ENCODE data around the gene GOLPH3.
A peak's percentile ranks its signal among the peaks of the same experiment; 100 is the strongest.
"Not testable (repeated sequence)": the region's sequence is repeated elsewhere in the genome, so short reads cannot be mapped to it uniquely, and the experiment has no call there.

The GOLPH3 gene

DNA sequence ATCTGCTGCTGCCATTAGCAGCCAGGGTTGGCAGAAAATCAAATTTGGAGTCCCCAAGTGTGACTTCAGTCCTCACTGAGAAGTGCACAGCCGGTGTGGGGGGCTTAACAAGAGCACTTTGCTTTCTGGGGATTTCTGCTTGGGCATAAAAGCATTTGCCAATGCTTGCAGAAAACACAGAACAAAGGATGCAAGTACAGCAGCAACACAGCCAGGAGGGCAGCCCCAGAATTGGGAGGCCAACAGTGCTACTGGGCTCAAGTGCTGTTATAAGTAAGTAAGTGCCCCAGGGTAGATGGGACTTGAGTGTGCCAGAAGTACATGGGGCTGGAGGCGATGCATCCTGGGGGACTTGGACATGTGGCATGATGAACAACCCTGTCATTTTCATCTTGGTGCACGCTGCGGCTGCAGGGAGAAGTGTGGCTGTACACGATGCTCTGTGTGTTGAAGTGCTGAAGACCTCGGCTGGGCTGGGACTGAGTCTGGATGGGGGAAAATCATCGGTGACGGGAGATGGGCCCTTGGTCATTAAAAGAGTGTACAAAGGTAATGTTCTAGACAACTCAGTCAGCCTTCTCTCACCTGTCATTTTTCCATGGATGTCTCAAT lies 73.3 kb downstream of the GOLPH3 start:
- FAIRE-seq (peak; percentile 13), DNase-seq (ENCODE audit: insufficient read length, low spot score) (no peak)

DNA sequence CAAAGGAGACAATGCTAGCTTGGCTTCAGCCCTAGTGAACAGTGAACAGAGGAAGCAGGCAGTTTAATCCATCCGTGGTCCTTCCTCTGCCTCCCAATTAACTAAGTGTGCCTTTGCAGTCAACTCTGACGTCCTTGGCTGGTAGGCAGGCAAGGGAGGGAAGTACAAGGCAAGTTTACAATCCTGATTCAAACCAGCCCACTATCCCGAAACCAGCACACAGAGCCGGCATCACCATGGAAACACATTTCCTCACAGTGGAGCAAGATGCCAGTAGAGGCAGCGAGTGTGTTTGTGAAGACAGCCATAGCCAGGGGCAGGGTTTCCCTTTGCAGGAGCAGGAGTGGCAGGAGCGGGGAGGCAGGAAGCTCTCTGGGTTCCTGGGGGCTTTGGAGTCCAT lies 73.9 kb downstream of the GOLPH3 start:
- FAIRE-seq (no peak), DNase-seq (ENCODE audit: insufficient read length, low spot score) (no peak)

DNA sequence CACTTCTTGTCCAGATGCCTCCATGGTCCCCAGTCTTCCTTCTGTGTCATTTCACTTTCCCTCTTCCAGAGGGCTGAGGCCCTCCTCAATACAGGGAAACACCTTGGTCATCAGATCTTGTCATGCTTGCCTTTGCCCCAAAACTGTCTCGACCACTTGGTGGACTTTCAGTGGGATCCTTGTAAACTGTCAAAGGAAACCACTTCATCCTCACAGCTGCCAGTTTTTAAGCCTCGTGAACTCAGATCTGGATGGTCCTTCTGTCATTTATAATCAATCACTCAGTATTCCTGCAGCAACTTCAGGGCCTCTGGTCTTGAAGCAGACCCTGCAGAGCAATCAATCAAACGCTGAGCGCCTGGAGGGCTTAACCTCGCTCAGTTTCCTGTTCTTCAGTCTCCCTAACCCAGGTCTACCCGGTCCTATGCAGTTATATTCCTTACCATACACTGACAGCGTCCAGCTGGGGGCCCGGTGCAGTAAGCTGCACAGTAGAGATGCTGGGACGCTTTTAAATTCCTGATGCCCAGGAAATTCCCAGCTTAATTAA lies 74.6 kb downstream of the GOLPH3 start:
- FAIRE-seq, result no peak
- DNase-seq (ENCODE audit: insufficient read length, low spot score), result no peak

DNA sequence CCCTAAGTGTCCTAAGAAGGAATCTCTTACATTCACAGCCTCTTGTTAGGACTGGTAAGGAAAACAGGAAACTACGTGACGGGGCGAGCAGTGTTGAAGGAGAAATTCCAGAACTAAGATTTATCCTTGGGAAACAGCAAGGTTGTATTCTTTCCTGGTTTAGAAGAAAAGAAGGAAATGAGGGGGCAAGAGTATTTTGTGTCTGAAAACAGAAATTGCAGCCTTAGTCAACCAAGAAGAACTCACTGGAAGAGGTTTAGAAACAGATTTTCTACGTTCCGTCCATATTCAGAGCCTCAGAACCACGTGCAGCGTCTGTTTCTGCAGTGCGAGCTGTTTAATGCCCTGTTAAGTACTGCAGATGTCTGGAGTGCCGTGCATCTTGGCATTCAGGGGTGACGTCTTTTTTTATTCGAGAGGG lies 75.2 kb downstream of the GOLPH3 start:
- DNase-seq (ENCODE audit: insufficient read length, low spot score) (no peak), FAIRE-seq (no peak)

DNA sequence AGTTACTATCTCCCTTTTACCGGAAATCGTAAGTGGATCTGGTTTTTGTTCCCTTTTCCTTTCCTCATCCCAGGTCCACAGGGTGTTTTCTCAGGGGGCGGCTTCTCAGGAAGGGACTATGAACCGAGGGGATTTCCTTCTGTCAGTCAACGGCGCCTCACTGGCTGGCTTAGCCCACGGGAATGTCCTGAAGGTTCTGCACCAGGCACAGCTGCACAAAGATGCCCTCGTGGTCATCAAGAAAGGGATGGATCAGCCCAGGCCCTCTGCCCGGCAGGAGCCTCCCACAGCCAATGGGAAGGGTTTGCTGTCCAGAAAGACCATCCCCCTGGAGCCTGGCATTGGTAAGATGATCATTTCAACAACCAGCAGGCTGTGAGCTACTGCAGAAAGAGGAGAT lies 75.8 kb downstream of the GOLPH3 start:
- FAIRE-seq, result no peak
- no peak for DNase-seq (ENCODE audit: insufficient read length, low spot score)

DNA sequence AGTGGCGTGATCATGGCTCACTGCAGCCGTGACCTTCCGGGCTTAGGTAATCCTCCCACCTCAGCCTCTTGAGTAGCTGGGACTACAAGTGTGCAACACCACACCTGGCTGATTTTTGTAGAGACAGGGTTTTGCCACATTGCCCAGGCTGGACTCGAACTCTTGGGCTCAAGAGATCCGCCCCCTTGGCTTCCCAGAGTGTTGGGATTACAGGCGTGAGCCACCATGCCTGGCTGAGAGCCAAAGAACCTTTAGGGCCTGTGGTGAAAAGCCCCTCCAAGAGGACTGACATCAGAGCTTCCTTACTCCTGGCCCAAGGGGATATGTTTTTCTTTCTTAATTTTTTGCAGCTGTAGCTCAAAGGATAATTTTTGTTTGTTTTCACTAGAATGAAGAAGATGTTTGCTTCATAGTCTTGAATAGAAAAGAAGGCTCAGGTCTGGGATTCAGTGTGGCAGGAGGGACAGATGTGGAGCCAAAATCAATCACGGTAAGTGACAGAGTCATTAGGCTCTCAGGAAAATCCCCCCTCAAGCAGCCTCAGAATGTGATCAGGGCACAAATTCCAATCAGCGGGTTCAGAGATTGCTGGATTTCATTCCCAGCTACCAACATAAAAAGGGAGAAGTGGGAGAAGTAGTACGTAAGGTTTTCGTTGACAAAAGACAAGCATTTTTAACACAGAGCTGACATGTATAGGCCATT lies 77.1 kb downstream of the GOLPH3 start:
- no peak for FAIRE-seq
- DNase-seq (ENCODE audit: insufficient read length, low spot score), result no peak

DNA sequence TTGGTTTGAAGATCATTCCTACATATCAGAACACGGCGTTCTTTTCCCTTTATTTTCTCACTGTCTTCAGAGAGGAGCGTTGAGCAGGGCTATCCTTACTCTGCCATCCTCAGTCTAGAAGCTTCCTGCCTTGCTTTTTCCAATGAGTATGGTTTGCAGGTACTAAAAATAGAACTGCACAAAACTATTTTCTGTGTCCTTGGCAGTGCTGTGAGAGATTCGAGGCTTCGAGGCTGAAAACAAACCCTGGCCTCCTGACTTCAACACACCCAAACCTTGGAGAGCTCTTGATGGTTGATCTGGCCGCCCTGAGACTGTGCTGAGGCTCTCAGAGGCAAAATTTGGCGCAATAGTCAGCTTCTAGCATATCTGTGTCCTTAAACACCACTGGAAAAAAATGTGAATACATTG lies 78.9 kb downstream of the GOLPH3 start:
- FAIRE-seq, result no peak

DNA sequence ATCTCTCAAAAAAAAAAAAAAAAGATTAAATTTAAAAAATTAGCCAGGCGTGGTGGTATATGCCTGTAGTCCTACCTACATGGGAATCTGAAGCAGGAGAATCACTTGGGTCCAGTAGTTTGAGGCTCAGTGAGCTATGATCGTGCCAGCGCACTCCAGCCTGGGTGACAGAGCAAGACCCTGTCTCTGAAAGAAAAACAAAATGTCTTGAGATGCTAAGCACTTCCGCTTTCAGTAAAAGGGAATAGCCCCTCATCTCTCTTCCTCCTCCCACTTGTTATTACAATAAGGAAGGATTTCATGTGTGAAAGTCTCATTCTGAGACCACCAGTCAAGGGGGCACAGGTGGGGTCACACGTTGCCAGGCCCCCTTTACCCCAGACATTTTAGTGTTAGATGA lies 79.4 kb downstream of the GOLPH3 start:
- DNase-seq (ENCODE audit: insufficient read length, low spot score), result no peak
- FAIRE-seq, result no peak

More for the DNA sequence above, 78.9 kb downstream of the GOLPH3 start:
- no peak for DNase-seq (ENCODE audit: insufficient read length, low spot score)

DNA sequence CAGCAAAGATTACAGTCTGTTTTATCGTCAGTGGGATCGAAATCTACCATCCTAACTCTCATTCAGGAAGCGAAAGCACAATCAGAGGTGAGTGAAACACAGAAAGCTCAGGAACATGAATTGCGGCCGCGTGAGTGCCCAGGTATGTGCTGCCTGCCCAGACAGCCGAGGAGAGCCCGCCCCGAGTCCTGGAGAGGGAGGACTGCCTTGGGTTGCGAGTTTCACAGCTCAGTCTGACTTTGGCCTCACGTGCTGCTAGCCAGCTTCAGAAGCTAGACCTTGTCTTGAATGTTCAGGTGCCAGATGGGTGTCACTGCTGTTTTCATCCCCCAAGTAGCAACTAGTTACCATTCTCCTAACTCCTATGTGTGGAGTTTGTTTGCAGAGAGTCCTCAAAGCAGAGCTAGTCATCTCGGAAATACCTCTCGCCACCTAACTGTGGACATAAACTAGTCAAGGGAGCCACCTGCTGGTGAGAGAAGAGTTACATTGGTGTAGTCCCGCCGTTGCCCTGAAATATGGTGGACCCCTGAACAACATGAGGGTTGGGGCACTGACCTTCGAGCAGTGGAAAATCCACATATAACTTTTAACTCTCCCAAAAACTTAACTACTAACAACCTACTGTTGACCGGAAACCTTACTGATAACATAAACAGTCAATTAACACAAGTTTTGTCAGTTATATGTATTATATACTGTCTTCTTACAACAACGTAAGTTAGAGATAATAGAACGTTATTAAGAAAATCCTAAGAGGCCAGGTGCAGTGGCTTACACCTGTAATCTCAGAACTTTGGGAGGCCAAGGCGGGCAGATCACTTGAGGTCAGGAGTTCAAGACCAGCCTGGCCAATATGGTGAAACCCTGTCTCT lies 80.9 kb downstream of the GOLPH3 start:
- FAIRE-seq (peak; percentile 92), DNase-seq (ENCODE audit: insufficient read length, low spot score) (peak; percentile 98)

DNA sequence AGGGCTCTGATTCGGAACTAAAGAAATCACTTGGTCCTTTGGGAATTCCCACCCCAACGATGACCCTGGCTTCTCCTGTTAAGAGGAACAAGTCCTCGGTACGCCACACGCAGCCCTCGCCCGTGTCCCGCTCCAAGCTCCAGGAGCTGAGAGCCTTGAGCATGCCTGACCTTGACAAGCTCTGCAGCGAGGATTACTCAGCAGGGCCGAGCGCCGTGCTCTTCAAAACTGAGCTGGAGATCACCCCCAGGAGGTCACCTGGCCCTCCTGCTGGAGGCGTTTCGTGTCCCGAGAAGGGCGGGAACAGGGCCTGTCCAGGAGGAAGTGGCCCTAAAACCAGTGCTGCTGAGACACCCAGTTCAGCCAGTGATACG lies 83.4 kb downstream of the GOLPH3 start:
- DNase-seq (ENCODE audit: insufficient read length, low spot score) (no peak), FAIRE-seq (no peak)

DNA sequence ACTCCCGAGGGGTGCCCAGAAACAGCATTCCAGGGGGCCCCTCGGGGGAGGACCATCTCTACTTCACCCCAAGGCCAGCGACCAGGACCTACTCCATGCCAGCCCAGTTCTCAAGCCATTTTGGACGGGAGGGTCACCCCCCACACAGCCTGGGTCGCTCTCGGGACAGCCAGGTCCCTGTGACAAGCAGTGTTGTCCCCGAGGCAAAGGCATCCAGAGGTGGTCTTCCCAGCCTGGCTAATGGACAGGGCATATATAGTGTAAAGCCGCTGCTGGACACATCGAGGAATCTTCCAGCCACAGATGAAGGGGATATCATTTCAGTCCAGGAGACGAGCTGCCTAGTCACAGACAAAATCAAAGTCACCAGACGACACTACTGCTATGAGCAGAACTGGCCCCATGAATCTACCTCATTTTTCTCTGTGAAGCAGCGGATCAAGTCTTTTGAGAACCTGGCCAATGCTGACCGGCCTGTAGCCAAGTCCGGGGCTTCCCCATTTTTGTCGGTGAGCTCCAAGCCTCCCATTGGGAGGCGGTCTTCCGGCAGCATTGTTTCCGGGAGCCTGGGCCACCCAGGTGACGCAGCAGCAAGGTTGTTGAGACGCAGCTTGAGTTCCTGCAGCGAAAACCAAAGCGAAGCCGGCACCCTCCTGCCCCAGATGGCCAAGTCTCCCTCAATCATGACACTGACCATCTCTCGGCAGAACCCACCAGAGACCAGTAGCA lies 83.9 kb downstream of the GOLPH3 start:
- no peak for FAIRE-seq
- no peak for DNase-seq (ENCODE audit: insufficient read length, low spot score)

DNA sequence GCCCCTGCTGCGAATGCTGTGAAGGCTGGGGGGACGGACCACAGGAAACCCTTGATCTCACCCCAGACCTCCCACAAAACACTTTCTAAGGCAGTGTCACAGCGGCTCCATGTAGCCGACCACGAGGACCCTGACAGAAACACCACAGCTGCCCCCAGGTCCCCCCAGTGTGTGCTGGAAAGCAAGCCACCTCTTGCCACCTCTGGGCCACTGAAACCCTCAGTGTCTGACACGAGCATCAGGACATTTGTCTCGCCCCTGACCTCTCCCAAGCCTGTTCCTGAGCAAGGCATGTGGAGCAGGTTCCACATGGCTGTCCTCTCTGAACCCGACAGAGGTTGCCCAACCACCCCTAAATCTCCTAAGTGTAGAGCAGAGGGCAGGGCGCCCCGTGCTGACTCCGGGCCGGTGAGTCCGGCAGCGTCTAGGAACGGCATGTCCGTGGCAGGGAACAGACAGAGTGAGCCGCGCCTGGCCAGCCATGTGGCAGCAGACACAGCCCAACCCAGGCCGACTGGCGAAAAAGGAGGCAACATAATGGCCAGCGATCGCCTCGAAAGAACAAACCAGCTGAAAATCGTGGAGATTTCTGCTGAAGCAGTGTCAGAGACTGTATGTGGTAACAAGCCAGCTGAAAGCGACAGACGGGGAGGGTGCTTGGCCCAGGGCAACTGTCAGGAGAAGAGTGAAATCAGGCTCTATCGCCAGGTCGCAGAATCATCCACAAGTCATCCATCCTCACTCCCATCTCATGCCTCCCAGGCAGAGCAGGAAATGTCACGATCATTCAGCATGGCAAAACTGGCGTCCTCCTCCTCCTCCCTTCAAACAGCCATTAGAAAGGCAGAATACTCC lies 84.7 kb downstream of the GOLPH3 start:
- no peak for FAIRE-seq

DNA sequence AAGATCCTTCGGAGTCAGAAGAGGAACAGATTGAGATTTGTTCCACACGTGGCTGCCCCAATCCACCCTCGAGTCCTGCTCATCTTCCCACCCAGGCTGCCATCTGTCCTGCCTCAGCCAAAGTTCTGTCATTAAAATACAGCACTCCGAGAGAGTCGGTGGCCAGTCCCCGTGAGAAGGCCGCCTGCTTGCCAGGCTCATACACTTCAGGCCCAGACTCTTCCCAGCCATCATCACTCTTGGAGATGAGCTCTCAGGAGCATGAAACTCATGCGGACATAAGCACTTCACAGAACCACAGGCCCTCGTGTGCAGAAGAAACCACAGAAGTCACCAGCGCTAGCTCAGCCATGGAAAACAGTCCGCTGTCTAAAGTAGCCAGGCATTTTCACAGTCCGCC lies 85.9 kb downstream of the GOLPH3 start:
- no peak for FAIRE-seq

More for the DNA sequence above, 84.7 kb downstream of the GOLPH3 start:
- no peak for DNase-seq (ENCODE audit: insufficient read length, low spot score)

DNA sequence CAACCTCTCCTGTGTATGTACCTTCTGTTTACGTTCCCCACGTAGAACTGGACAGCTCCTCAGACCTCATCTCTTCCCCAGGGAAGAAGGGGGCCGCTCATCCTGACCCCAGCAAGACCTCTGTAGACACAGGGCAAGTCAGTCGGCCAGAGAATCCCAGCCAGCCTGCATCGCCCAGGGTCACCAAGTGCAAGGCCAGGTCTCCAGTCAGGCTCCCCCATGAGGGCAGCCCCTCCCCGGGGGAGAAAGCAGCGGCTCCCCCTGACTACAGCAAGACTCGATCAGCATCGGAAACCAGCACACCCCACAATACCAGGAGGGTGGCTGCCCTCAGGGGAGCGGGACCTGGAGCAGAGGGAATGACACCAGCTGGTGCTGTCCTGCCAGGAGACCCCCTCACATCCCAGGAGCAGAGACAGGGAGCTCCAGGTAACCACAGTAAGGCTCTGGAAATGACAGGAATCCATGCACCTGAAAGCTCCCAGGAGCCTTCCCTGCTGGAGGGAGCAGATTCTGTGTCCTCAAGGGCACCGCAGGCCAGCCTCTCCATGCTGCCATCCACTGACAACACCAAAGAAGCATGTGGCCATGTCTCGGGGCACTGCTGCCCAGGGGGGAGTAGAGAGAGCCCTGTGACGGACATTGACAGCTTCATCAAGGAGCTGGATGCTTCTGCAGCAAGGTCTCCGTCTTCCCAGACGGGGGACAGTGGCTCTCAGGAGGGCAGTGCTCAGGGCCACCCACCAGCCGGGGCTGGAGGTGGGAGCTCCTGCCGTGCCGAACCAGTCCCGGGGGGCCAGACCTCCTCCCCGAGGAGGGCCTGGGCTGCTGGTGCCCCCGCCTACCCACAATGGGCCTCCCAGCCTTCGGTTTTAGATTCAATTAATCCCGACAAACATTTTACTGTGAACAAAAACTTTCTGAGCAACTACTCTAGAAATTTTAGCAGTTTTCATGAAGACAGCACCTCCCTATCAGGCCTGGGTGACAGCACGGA lies 86.7 kb downstream of the GOLPH3 start:
- FAIRE-seq (no peak), DNase-seq (ENCODE audit: insufficient read length, low spot score) (no peak)

More for the DNA sequence above, 85.9 kb downstream of the GOLPH3 start:
- no peak for DNase-seq (ENCODE audit: insufficient read length, low spot score)

DNA sequence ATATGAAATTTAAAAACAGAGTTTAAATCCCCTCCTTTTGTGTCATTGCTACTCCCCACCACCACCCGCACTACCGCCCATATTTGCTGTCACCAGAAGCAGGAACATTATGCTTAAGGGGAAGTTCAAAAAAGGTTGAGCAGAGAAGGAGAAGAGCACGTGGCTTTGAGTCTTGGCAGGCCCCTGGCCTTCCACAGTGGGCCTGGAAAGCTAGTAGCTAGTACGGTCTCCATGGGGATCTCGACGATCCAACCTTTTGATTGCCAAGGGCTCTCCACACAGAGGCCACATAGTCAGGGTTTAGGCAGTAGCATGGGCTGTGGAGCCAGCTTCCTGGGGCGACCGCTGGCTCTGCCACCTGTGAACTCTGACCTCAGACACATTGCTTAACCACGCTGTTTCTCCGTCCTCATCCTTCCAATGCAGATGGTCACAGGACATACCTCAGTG lies 90.1 kb downstream of the GOLPH3 start:
- FAIRE-seq (no peak), DNase-seq (ENCODE audit: insufficient read length, low spot score) (no peak)

DNA sequence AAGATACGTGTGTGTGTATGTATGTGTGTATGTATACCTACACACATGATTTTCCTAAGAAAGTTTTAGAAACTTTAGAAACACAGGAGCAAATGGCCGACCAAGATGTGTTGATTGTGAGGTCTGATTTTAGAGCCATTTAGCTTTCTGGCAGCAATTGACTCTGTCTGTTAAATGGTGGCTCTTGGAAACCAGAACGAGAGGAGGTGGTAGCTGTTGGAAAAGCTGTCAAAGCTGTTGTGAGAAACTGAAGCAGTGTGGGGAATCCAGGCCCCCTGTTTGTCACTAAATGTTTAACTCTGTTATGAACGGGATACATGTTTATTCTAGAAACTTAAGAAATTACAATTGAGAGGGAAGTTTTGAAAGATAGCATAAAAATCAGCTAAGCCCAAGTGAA lies 91.4 kb downstream of the GOLPH3 start:
- no peak for DNase-seq (ENCODE audit: insufficient read length, low spot score)
- FAIRE-seq, result no peak

DNA sequence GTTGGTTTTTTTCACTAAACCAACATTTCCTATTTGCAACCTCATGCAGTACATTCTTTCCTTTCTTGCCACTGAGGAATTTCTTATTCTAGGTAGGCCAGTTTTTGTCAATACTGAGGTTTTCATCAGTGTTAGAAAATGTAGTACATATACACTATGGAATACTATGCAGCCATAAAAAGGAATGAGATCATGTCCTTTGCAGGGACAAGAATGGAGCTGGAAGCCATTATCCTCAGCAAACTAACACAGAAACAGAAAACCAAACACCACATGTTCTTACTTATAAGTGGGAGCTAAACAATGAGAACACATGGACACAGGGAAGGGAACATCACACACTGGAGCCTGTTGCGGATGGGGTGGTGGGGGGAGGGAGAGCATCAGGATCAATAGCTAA lies 93.6 kb downstream of the GOLPH3 start:
- FAIRE-seq; DNase-seq (ENCODE audit: insufficient read length, low spot score): not testable (repeated sequence)

DNA sequence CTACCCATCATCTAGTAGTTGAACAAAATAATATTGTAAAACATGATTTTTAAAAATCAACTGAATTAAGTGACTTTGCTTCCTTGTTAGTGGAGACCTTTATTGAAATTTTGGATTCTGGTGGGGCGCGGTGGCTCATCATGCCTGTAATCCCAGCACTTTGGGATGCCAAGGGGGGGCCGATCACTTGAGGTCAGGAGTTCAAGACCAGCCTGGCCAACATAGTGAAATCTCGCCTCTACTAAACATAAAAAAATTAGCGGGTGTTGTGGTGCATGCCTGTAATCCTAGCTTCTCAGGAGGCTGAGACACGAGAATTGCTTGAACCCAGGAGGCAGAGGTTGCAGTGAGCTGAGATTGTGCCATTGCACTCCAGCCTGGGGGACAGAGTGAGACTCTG lies 95.3 kb downstream of the GOLPH3 start:
- not testable (repeated sequence) for DNase-seq (ENCODE audit: insufficient read length, low spot score); FAIRE-seq

All from HTR-8/SVneo (cell line).